Panc1 (cell line): ENCODE data around the gene LRSAM1.

Experiments
- CTCF ChIP-seq: fragments of 450-650 bp; IDR thresholded peaks from 2 replicates; pipeline ENCODE4 v1.5.1; 2017; ENCODE audit warnings: mild to moderate bottlenecking
- REST ChIP-seq, 2 experiments: IDR thresholded peaks; 2 replicates each; pipeline ENCODE4 v1.6.1; 2011 to 2012; ENCODE audit warnings: low read depth in 2 of 2, control low read depth in 1 of 2, low read length in 1 of 2, mild to moderate bottlenecking in 1 of 2, moderate library complexity in 1 of 2; ENCODE audit not compliant: insufficient read depth in 1 of 2

DNA sequence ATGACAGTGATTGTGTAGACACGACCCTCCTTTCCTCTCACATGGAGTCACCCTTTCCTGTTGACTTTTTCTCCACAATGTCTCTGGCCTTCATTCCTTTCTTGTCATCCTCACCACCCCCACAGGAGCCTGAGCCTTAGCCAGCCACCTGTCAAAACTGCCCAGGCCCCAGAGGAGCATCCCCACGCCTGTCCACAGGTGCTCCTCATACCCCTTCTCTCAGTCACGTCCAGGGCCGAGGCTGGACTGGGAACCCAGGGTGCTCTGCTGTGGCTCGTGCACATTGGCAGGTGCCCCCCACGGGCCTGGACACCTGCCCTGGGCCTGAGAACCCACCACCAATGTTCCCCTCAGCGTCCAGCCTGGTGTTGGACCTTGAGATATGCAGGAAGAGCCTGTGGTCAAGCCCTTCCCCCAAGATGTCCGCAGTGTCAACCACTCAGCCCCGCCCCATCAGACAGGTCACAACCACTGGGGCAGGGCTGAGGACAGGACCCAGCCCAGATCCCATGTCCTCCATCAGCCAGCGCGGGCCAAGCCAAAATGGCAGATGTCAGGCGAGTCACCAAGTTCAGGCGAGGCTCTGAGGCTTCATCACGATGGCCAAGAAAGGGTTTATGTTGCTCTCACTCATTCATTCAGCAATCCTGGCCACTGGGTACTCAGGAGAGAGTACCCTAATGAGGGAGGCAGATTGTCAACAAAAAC is 95.0 kb downstream of the LRSAM1 start:
- TF ChIP-seq CTCF = no peak
- no peak for TF ChIP-seq REST (IDR thresholded peaks at IDR 0.05; ENCODE audit: insufficient read depth in 1 of 2, low read depth in 2 of 2, low read length in 1 of 2)
